NCI-H2171 treated with DMSO at 0.1 percent for 48 hours (cell line): ENCODE results near the gene BSND.
"Not testable (repeated sequence)": the region's sequence is repeated elsewhere in the genome, so short reads cannot be mapped to it uniquely, and the experiment has no call there.

ENCODE experiments used
- DNase-seq: peaks from one replicate; lab custom pipeline; 2025; lab: John Stamatoyannopoulos, UW

BSND gene

GRCh38 chr1:55021942-55022546 lies 23.3 kb downstream of the BSND start:
- DNase-seq: peak; percentile 88

GRCh38 chr1:55024163-55024562 lies 25.4 kb downstream of the BSND start:
- not testable (repeated sequence) for DNase-seq

GRCh38 chr1:55026682-55027081 lies 27.9 kb downstream of the BSND start:
- DNase-seq: not testable (repeated sequence)

GRCh38 chr1:55031098-55031497 lies 32.4 kb downstream of the BSND start:
- not testable (repeated sequence) for DNase-seq

- DNase-seq: no peak
Measured at GRCh38 chr1:55033265-55033614, 34.5 kb downstream of the BSND start.

GRCh38 chr1:55034476-55035133 lies 35.9 kb downstream of the BSND start:
- DNase-seq: no peak

- DNase-seq: no peak
Measured at GRCh38 chr1:55035904-55036303, 37.2 kb downstream of the BSND start.

- no peak for DNase-seq
Measured at GRCh38 chr1:55037733-55038551, 39.2 kb downstream of the BSND start.

GRCh38 chr1:55038552-55038838 lies 39.8 kb downstream of the BSND start:
- DNase-seq: no peak

GRCh38 chr1:55038974-55039341 lies 40.2 kb downstream of the BSND start:
- no peak for DNase-seq

GRCh38 chr1:55039342-55040082 lies 40.8 kb downstream of the BSND start, which contains the start of gene PCSK9:
TSS of gene PCSK9 (plus strand) at chr1:55039548. CDS start at chr1:55039838, 290 bp downstream.
- peak; percentile 82 for DNase-seq

- DNase-seq: peak; percentile 79
Measured at GRCh38 chr1:55040083-55040932, 41.6 kb downstream of the BSND start.

- DNase-seq: peak; percentile 45
Measured at GRCh38 chr1:55040933-55041494, 42.3 kb downstream of the BSND start.

GRCh38 chr1:55041613-55042012 lies 42.9 kb downstream of the BSND start:
- no peak for DNase-seq

- no peak for DNase-seq
Measured at GRCh38 chr1:55043011-55043410, 44.3 kb downstream of the BSND start.

GRCh38 chr1:55043726-55044125 lies 45.0 kb downstream of the BSND start:
- DNase-seq: no peak

- no peak for DNase-seq
Measured at GRCh38 chr1:55044617-55045397, 46.1 kb downstream of the BSND start.

- peak; percentile 74 for DNase-seq
Measured at GRCh38 chr1:55045430-55045829, 46.7 kb downstream of the BSND start.

- DNase-seq: no peak
Measured at GRCh38 chr1:55046871-55047270, 48.1 kb downstream of the BSND start.

GRCh38 chr1:55047611-55048010 lies 48.9 kb downstream of the BSND start:
- DNase-seq: no peak
